ENCODE measurements around the gene CYP2B6.
"Not testable (repeated sequence)": the region's sequence is repeated elsewhere in the genome, so short reads cannot be mapped to it uniquely, and the experiment has no call there.

Gene CYP2B6

GRCh38 chr19:41000310-41000737, 9.2 kb downstream of the CYP2B6 start:
- TF ChIP-seq CTCF (IDR thresholded peaks at IDR 0.05; ENCODE audit: low read depth, low read length, missing control alignments), result no peak
- in situ Hi-C loops (cut with HindIII; ENCODE audit: low pct_ligation_motif_present, low sequenced_read_pairs), result no loop called here
- DNase-seq, result no peak
- Histone ChIP-seq H3K36me3 (replicated peaks) (no peaks in the 10 kb centered on the region), H3K27me3 (replicated peaks) (no peaks in the 10 kb centered on the region), H3K4me3 (ENCODE audit: low read depth, low read length) (no peak overlapping the region), H3K27ac (no peak overlapping the region)

- Histone ChIP-seq H3K4me3 (ENCODE audit: low read depth, low read length) (no peak overlapping the region), H3K36me3 (replicated peaks) (no peaks in the 10 kb centered on the region), H3K27me3 (replicated peaks) (no peaks in the 10 kb centered on the region), H3K27ac (no peak overlapping the region)
- no peak for TF ChIP-seq CTCF (IDR thresholded peaks at IDR 0.05; ENCODE audit: low read depth, low read length, missing control alignments)
- no peak for DNase-seq
- in situ Hi-C loops (cut with HindIII; ENCODE audit: low pct_ligation_motif_present, low sequenced_read_pairs), result no loop called here
Observed at GRCh38 chr19:41001243-41001971, 10.3 kb downstream of the CYP2B6 start.

GRCh38 chr19:41003656-41004055, 12.6 kb downstream of the CYP2B6 start:
- in situ Hi-C loops (cut with HindIII; ENCODE audit: low pct_ligation_motif_present, low sequenced_read_pairs); H3K4me3 ChIP-seq (ENCODE audit: low read depth, low read length); H3K27me3 ChIP-seq (replicated peaks); H3K36me3 ChIP-seq (replicated peaks); H3K27ac ChIP-seq; DNase-seq: not testable (repeated sequence)

GRCh38 chr19:41009700-41010235, 18.7 kb downstream of the CYP2B6 start:
- TF ChIP-seq CTCF (IDR thresholded peaks at IDR 0.05; ENCODE audit: low read depth, low read length, missing control alignments), result no peak
- Histone ChIP-seq H3K27me3 (replicated peaks) (no peaks in the 10 kb centered on the region), H3K4me3 (ENCODE audit: low read depth, low read length) (no peak overlapping the region), H3K36me3 (replicated peaks) (no peaks in the 10 kb centered on the region), H3K27ac (no peak overlapping the region)
- in situ Hi-C loops (cut with HindIII; ENCODE audit: low pct_ligation_motif_present, low sequenced_read_pairs), result no loop called here
- no peak for DNase-seq

- in situ Hi-C loops (cut with HindIII; ENCODE audit: low pct_ligation_motif_present, low sequenced_read_pairs), result no loop called here
- no peak overlapping the region for H3K4me3 ChIP-seq (ENCODE audit: low read depth, low read length)
- no peaks in the 10 kb centered on the region for H3K36me3 ChIP-seq (replicated peaks)
- H3K27me3 ChIP-seq (replicated peaks), result no peaks in the 10 kb centered on the region
- no peak overlapping the region for H3K27ac ChIP-seq
- no peak for TF ChIP-seq CTCF (IDR thresholded peaks at IDR 0.05; ENCODE audit: low read depth, low read length, missing control alignments)
- no peak for DNase-seq
Observed at GRCh38 chr19:41013359-41013758, 22.3 kb downstream of the CYP2B6 start.

- Histone ChIP-seq H3K27ac (no peak overlapping the region), H3K36me3 (replicated peaks) (no peaks in the 10 kb centered on the region), H3K4me3 (ENCODE audit: low read depth, low read length) (no peak overlapping the region), H3K27me3 (replicated peaks) (no peaks in the 10 kb centered on the region)
- DNase-seq, result no peak
- no peak for TF ChIP-seq CTCF (IDR thresholded peaks at IDR 0.05; ENCODE audit: low read depth, low read length, missing control alignments)
- in situ Hi-C loops (cut with HindIII; ENCODE audit: low pct_ligation_motif_present, low sequenced_read_pairs), result no loop called here
Observed at GRCh38 chr19:41014643-41015042, 23.6 kb downstream of the CYP2B6 start.

Data from brain microvascular endothelial cell (primary cell).